ENCODE data around the gene RPS6KC1. TPM values are rescaled to one million over a fixed set of nuclear protein-coding genes. Genes with fewer than 3 reads are reported as not detected.
"Not testable (repeated sequence)": the region's sequence is repeated elsewhere in the genome, so short reads cannot be mapped to it uniquely, and the experiment has no call there.

Gene RPS6KC1
- total RNA-seq, 2 donors from 2014 or later: 13.7 to 48.5 TPM

- intact Hi-C loops (cut with DNase I): no loop called here
- Histone ChIP-seq H3K9me3 (peaks cover 0 to 4% (median 0%) of the 10 kb centered on the region in 3 donors), H3K27ac (no peak overlapping the region), H3K36me3 (replicated peaks in 1 of 2; ENCODE audit: insufficient read depth in 1 of 2, low read depth in 2 of 2) (no peaks in the 10 kb centered on the region), H3K4me1 (no peaks in the 10 kb centered on the region), H3K27me3 (no peaks in the 10 kb centered on the region), H3K4me3 (no peak overlapping the region)
- DNase-seq (no peak), ATAC-seq (no peak)
- WGBS, 2 donors: 95 to 98% methylated on average over 2 of the region's 2 CpGs
- TF ChIP-seq POLR2A (IDR thresholded peaks at IDR 0.05) (no peak), CTCF (IDR thresholded peaks at IDR 0.05) (no peak)
Observed at GRCh38 chr1:213186168-213186567, 135.1 kb downstream of the RPS6KC1 start.

GRCh38 chr1:213192026-213192425 lies 141.0 kb downstream of the RPS6KC1 start:
- WGBS, 2 donors: 86 to 100% methylated on average over 1 of the region's 1 CpG
- Histone ChIP-seq H3K36me3 (replicated peaks in 1 of 2; ENCODE audit: insufficient read depth in 1 of 2, low read depth in 2 of 2) (no peaks in the 10 kb centered on the region), H3K4me1 (no peaks in the 10 kb centered on the region), H3K9me3 (no peaks in the 10 kb centered on the region), H3K27me3 (no peaks in the 10 kb centered on the region), H3K4me3 (no peak overlapping the region), H3K27ac (no peak overlapping the region)
- DNase-seq: no peak
- no peak for ATAC-seq
- intact Hi-C loops (cut with DNase I): no loop called here
- TF ChIP-seq POLR2A (IDR thresholded peaks at IDR 0.05) (no peak), CTCF (IDR thresholded peaks at IDR 0.05) (no peak)

GRCh38 chr1:213194383-213194782 lies 143.3 kb downstream of the RPS6KC1 start:
- Histone ChIP-seq H3K9me3 (no peaks in the 10 kb centered on the region), H3K4me3 (no peak overlapping the region), H3K36me3 (replicated peaks in 1 of 2; ENCODE audit: insufficient read depth in 1 of 2, low read depth in 2 of 2) (no peaks in the 10 kb centered on the region), H3K27ac (no peak overlapping the region), H3K4me1 (no peaks in the 10 kb centered on the region), H3K27me3 (no peaks in the 10 kb centered on the region)
- TF ChIP-seq POLR2A (IDR thresholded peaks at IDR 0.05): no peak
- no peak for TF ChIP-seq CTCF (IDR thresholded peaks at IDR 0.05)
- ATAC-seq (no peak), DNase-seq (no peak)
- intact Hi-C loops (cut with DNase I): no loop called here
- WGBS, 2 donors: 98 to 99% methylated on average over 5 of the region's 5 CpGs

GRCh38 chr1:213194855-213195254 lies 143.8 kb downstream of the RPS6KC1 start:
- intact Hi-C loops (cut with DNase I): no loop called here
- DNase-seq: no peak
- TF ChIP-seq POLR2A (IDR thresholded peaks at IDR 0.05): no peak
- no peak for TF ChIP-seq CTCF (IDR thresholded peaks at IDR 0.05)

DNA sequence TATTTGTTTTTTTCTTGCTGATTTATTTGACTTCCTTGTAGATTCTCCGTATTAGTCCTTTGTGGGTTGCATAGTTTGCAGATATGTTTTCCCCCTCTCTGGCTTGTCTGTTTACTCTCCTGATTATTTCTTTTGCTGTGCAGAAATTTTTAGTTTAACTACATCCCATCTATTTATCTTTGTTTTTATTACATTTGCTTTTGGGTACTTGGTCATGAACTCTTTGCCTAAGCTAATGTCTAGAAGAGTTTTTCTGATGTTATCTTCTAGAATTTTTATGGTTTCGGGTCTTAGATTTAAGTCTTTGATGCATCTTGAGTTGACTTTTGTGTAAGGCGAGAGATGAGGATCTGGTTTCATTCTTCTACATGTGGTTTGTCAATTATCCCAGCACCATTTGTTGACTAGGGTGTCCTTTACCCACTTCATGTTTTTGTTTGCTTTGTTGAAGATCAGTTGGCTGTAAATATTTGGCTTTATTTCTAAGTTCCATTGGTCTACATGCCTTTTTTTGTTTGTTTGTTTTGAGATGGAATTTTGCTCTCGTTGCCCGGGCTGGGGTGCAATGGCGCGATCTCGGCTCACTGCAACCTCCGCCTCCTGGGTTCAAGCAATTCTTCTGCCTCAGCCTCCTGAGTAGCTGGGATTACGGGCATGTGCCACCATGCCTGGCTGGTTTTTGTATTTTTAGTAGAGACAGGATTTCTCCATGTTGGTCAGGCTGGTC lies 145.4 kb downstream of the RPS6KC1 start:
- H3K27ac ChIP-seq; H3K27me3 ChIP-seq; ATAC-seq; intact Hi-C loops (cut with DNase I); DNase-seq; H3K9me3 ChIP-seq; H3K36me3 ChIP-seq (replicated peaks in 1 of 2; ENCODE audit: insufficient read depth in 1 of 2, low read depth in 2 of 2); H3K4me3 ChIP-seq; H3K4me1 ChIP-seq: not testable (repeated sequence)
- 89 to 94% methylated on average over 10 of the region's 10 CpGs for WGBS, 2 donors

More at GRCh38 chr1:213194855-213195254, 143.8 kb downstream of the RPS6KC1 start:
- Histone ChIP-seq H3K27me3 (no peaks in the 10 kb centered on the region), H3K4me3 (no peak overlapping the region), H3K36me3 (replicated peaks in 1 of 2; ENCODE audit: insufficient read depth in 1 of 2, low read depth in 2 of 2) (no peaks in the 10 kb centered on the region), H3K27ac (no peak overlapping the region), H3K9me3 (no peaks in the 10 kb centered on the region), H3K4me1 (no peaks in the 10 kb centered on the region)
- ATAC-seq: no peak
